ENCODE results near the gene RAB11A. TPM values are rescaled to one million over a fixed set of nuclear protein-coding genes. Genes with fewer than 3 reads are reported as not detected.

Gene RAB11A
- total RNA-seq, 2 experiments from 2014 or later: 130 to 197 TPM

DNA sequence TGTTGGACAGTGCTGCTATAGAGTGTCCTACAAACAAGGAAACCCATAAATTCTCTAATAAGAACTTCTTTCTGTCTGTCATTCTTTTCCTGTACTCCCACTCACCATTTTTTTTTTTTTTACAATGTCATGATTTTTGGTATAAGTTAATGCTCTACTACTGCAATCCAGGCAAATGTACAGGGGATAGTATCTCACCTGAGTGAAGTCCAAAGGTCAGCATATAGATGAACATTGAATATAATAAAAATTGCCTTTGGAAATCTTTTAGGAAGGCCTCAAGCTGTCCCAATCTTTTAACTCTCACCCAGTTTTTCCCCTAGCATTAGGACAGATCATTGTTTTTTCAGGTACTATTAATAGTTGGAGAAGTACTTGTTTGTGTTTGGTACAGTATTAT lies 21.3 kb upstream of the RAB11A start:
- H3K4me2 ChIP-seq (ENCODE audit: low read length): no peak overlapping the region
- CTCF ChIA-PET (ENCODE audit: unreplicated experiment): no interaction called here
- intact Hi-C loops (cut with micrococcal nuclease; ENCODE audit: unreplicated experiment): no loop called here
- H3K4me1 ChIP-seq (ENCODE audit: insufficient read depth, low read length, poor library complexity, severe bottlenecking): no peaks in the 10 kb centered on the region
- H3K36me3 ChIP-seq (ENCODE audit: insufficient read depth, low read length): no peaks in the 10 kb centered on the region
- no peaks in the 10 kb centered on the region for H3K9me2 ChIP-seq (ENCODE audit: insufficient read depth, low read length)
- no peak overlapping the region for H2AFZ ChIP-seq (ENCODE audit: low read length)
- POLR2A ChIA-PET: interaction anchor here (0.7 kb wide), 1 partner anchor 158 kb away, joined by 3 read pairs; no protein-coding TSS in a partner anchor
- no peak overlapping the region for H3K4me3 ChIP-seq (ENCODE audit: low read depth, low read length, poor library complexity, severe bottlenecking)
- DNase-seq (ENCODE audit: low spot score): no peak
- TF ChIP-seq, protein P1, sequence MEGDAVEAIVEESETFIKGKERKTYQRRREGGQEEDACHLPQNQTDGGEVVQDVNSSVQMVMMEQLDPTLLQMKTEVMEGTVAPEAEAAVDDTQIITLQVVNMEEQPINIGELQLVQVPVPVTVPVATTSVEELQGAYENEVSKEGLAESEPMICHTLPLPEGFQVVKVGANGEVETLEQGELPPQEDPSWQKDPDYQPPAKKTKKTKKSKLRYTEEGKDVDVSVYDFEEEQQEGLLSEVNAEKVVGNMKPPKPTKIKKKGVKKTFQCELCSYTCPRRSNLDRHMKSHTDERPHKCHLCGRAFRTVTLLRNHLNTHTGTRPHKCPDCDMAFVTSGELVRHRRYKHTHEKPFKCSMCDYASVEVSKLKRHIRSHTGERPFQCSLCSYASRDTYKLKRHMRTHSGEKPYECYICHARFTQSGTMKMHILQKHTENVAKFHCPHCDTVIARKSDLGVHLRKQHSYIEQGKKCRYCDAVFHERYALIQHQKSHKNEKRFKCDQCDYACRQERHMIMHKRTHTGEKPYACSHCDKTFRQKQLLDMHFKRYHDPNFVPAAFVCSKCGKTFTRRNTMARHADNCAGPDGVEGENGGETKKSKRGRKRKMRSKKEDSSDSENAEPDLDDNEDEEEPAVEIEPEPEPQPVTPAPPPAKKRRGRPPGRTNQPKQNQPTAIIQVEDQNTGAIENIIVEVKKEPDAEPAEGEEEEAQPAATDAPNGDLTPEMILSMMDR (conservative IDR thresholded peaks at IDR 0.05; ENCODE audit: low read length): no peak
- no peak for TF ChIP-seq EZH2phosphoT487 (IDR thresholded peaks at IDR 0.05; ENCODE audit: borderline replicate concordance, low read depth, low read length)
- no peaks in the 10 kb centered on the region for H4K20me1 ChIP-seq (ENCODE audit: insufficient read depth, low read length)
- H3K9me3 ChIP-seq (ENCODE audit: low read length): no peaks in the 10 kb centered on the region
- no peaks in the 10 kb centered on the region for H3K79me2 ChIP-seq (ENCODE audit: insufficient read depth, low read depth, low read length)
- no peak overlapping the region for H3K27ac ChIP-seq (ENCODE audit: low read depth, low read length, poor library complexity, severe bottlenecking)
- BruUV-seq (replicated peaks): no TSS peak

DNA sequence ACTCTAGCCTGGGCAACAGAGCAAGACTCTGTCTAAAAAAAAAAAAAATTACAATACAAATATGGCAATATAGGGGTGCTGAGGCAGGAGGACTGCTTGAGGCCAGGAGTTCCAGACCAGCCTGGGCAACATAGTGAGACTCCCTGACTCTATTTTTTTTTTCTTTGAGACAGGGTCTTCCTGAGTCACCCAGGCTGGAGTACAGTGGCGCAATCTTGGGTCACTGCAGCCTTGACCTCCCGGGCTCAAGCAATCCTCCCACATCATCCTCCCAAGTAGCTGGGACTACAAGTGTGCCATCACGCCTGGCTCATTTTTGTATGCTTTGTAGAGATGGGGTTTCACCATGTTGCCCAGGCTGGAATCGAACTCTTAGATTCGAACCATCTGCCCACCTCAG lies 17.3 kb upstream of the RAB11A start:
- POLR2A ChIA-PET: no interaction called here
- H3K36me3 ChIP-seq (ENCODE audit: insufficient read depth, low read length): no peaks in the 10 kb centered on the region
- no peak for DNase-seq (ENCODE audit: low spot score)
- no peak for TF ChIP-seq EZH2phosphoT487 (IDR thresholded peaks at IDR 0.05; ENCODE audit: borderline replicate concordance, low read depth, low read length)
- TF ChIP-seq, protein P1 (conservative IDR thresholded peaks at IDR 0.05; ENCODE audit: low read length): no peak
- H3K9me2 ChIP-seq (ENCODE audit: insufficient read depth, low read length): no peaks in the 10 kb centered on the region
- no peaks in the 10 kb centered on the region for H3K4me1 ChIP-seq (ENCODE audit: insufficient read depth, low read length, poor library complexity, severe bottlenecking)
- no peak overlapping the region for H3K4me3 ChIP-seq (ENCODE audit: low read depth, low read length, poor library complexity, severe bottlenecking)
- BruUV-seq (replicated peaks): no TSS peak
- H3K79me2 ChIP-seq (ENCODE audit: insufficient read depth, low read depth, low read length): no peaks in the 10 kb centered on the region
- no peak overlapping the region for H3K4me2 ChIP-seq (ENCODE audit: low read length)
- intact Hi-C loops (cut with micrococcal nuclease; ENCODE audit: unreplicated experiment): no loop called here
- no peaks in the 10 kb centered on the region for H3K9me3 ChIP-seq (ENCODE audit: low read length)
- H2AFZ ChIP-seq (ENCODE audit: low read length): no peak overlapping the region
- no peaks in the 10 kb centered on the region for H4K20me1 ChIP-seq (ENCODE audit: insufficient read depth, low read length)
- CTCF ChIA-PET (ENCODE audit: unreplicated experiment): no interaction called here
- H3K27ac ChIP-seq (ENCODE audit: low read depth, low read length, poor library complexity, severe bottlenecking): no peak overlapping the region

DNA sequence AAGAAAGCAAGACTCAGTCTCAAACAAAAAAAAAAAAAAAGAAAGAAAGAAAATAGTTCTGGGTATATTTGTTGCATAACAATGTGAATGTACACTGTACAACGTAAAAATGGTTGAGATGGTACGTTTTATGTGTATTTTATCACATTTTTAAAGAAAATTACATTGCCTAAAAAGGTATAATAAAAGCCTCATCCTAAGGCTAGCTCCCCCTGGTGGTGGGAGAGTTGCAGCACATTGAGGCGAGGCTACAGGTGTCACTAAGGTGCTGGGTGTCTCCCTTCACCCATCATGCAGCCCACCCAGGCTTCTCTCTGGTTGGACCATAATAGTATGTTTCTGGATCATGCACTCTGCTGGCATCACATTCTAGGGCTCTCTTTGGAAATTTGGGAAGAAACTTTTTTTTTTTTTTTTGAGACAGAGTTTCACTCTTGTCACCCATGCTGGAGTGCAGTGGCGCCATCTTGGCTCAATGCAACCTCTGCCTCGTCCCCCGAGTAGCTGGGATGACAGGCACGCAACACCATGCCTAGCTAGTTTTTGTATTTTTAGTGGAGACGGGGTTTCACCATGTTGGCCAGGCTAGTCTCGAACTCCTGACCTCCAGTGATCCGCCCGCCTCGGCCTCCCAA lies 12.4 kb upstream of the RAB11A start:
- ChIA-PET CTCF (ENCODE audit: unreplicated experiment) (interaction anchor here (0.6 kb wide), 3 partner anchors 20 to 641 kb away, joined by 3 read pairs; no protein-coding TSS in a partner anchor), POLR2A (interaction anchor here (1.2 kb wide), 1 partner anchor 70 kb away, joined by 3 read pairs; no protein-coding TSS in a partner anchor)
- Histone ChIP-seq H3K9me2 (ENCODE audit: insufficient read depth, low read length) (no peaks in the 10 kb centered on the region), H3K27ac (ENCODE audit: low read depth, low read length, poor library complexity, severe bottlenecking) (no peak overlapping the region), H3K4me3 (ENCODE audit: low read depth, low read length, poor library complexity, severe bottlenecking) (no peak overlapping the region), H3K36me3 (ENCODE audit: insufficient read depth, low read length) (no peaks in the 10 kb centered on the region), H3K4me1 (ENCODE audit: insufficient read depth, low read length, poor library complexity, severe bottlenecking) (no peaks in the 10 kb centered on the region), H3K9me3 (ENCODE audit: low read length) (no peaks in the 10 kb centered on the region), H3K4me2 (ENCODE audit: low read length) (no peak overlapping the region), H4K20me1 (ENCODE audit: insufficient read depth, low read length) (no peaks in the 10 kb centered on the region), H3K79me2 (ENCODE audit: insufficient read depth, low read depth, low read length) (no peaks in the 10 kb centered on the region), H2AFZ (ENCODE audit: low read length) (no peak overlapping the region)
- TF ChIP-seq, protein P1 (conservative IDR thresholded peaks at IDR 0.05; ENCODE audit: low read length): peak; percentile 94
- no peak for TF ChIP-seq EZH2phosphoT487 (IDR thresholded peaks at IDR 0.05; ENCODE audit: borderline replicate concordance, low read depth, low read length)
- no TSS peak for BruUV-seq (replicated peaks)
- intact Hi-C loops (cut with micrococcal nuclease; ENCODE audit: unreplicated experiment): loop anchor here (2.0 kb wide), 1 partner anchor 218 kb away; no protein-coding TSS in a partner anchor
- DNase-seq (ENCODE audit: low spot score): peak; percentile 85

All from OCI-LY7 (cell line).